BJ (cell line): ENCODE data around the gene ATP2A1. TPM values are rescaled to one million over a fixed set of nuclear protein-coding genes. Genes with fewer than 3 reads are reported as not detected.
A peak's percentile ranks its signal among the peaks of the same experiment; 100 is the strongest.

Experiments used
- CTCF ChIA-PET: fragments of 350-600 bp; formaldehyde crosslinking; extraction: SDS; loops from one replicate; lab custom pipeline; 2021; ENCODE audit warnings: antibody characterized with exemption, inconsistent platforms; lab: Yijun Ruan, JAX
- POLR2A ChIA-PET: fragments of 300-600 bp; sonication (Branson Sonifier 250); formaldehyde crosslinking; extraction: SDS; loops from one replicate; lab custom pipeline; 2021; ENCODE audit warnings: antibody characterized with exemption; lab: Charles Lee
- DNase-seq: peaks from one replicate; pipeline ENCODE4 v3.0.0-alpha.2; 2011; ENCODE audit warnings: low read depth
- H3K27me3 ChIP-seq: 2 replicates; pipeline ENCODE4 v1.6.0; 2011; ENCODE audit warnings: low read length; ENCODE audit not compliant: control insufficient read depth, insufficient read depth
- H3K36me3 ChIP-seq: 2 replicates; pipeline ENCODE4 v1.5.1; 2011; ENCODE audit warnings: low read length; ENCODE audit not compliant: control insufficient read depth, insufficient read depth
- H3K4me3 ChIP-seq: 2 replicates; pipeline ENCODE4 v1.5.1; 2011; ENCODE audit warnings: low read depth, mild to moderate bottlenecking, control low read depth, low read length
- CTCF ChIP-seq: IDR thresholded peaks from 2 replicates; pipeline ENCODE4 v1.5.1; 2011; ENCODE audit warnings: low read depth, mild to moderate bottlenecking, control low read depth, inconsistent platforms, low read length, moderate library complexity; ENCODE audit not compliant: insufficient read depth
- polyA plus RNA-seq: library from polyadenylated mRNA; depleted of rRNA; stranded (reverse); fragments of >200 nt; gene quantifications from 2 replicates; pipeline ENCODE4 v1.2.3, GENCODE V29; 2011

ATP2A1 gene
- polyA plus RNA-seq, 1 experiment: 0.44 TPM

- no peak for DNase-seq
- ChIA-PET CTCF (no interaction called here), POLR2A (interaction anchor here (0.6 kb wide), 1 partner anchor 54 kb away, joined by 3 read pairs; no protein-coding TSS in a partner anchor)
- Histone ChIP-seq H3K4me3 (no peak overlapping the region), H3K27me3 (no peaks in the 10 kb centered on the region), H3K36me3 (peaks cover 17% of the 10 kb centered on the region)
- TF ChIP-seq CTCF: no peak
Observed at GRCh38 chr16:28912558-28912957, 34.3 kb downstream of the ATP2A1 start.

- POLR2A ChIA-PET: no interaction called here
- peaks cover 15% of the 10 kb centered on the region for H3K36me3 ChIP-seq
- TF ChIP-seq CTCF: no peak
- CTCF ChIA-PET: interaction anchor here (0.6 to 0.9 kb wide), 2 partner anchors 9 to 10 kb away, joined by 3 read pairs; partner anchors contain the start of gene RABEP2
- no peaks in the 10 kb centered on the region for H3K27me3 ChIP-seq
- H3K4me3 ChIP-seq: no peak overlapping the region
- no peak for DNase-seq
Observed at GRCh38 chr16:28913946-28914724, 35.8 kb downstream of the ATP2A1 start.

- no peak for TF ChIP-seq CTCF
- H3K4me3 ChIP-seq: no peak overlapping the region
- H3K27me3 ChIP-seq: no peaks in the 10 kb centered on the region
- H3K36me3 ChIP-seq: peaks cover 16% of the 10 kb centered on the region
- DNase-seq: peak; percentile 30
- ChIA-PET POLR2A (no interaction called here), CTCF (interaction anchor here (0.7 to 1.0 kb wide), 2 partner anchors 15 to 30 kb away, joined by 3 to 5 read pairs; no protein-coding TSS in a partner anchor)
Observed at GRCh38 chr16:28915181-28915580, 36.9 kb downstream of the ATP2A1 start.

GRCh38 chr16:28917095-28917494, 38.8 kb downstream of the ATP2A1 start:
- no peak for DNase-seq
- ChIA-PET CTCF (interaction anchor here (0.5 to 1.2 kb wide), 2 partner anchors 30 to 63 kb away, joined by 3 read pairs; no protein-coding TSS in a partner anchor), POLR2A (no interaction called here)
- Histone ChIP-seq H3K36me3 (peaks cover 16% of the 10 kb centered on the region), H3K27me3 (no peaks in the 10 kb centered on the region), H3K4me3 (no peak overlapping the region)
- TF ChIP-seq CTCF: no peak

GRCh38 chr16:28918698-28919097, 40.4 kb downstream of the ATP2A1 start:
- ChIA-PET POLR2A (no interaction called here), CTCF (interaction anchor here (0.5 to 0.9 kb wide), 2 partner anchors 23 to 55 kb away, joined by 3 to 4 read pairs; no protein-coding TSS in a partner anchor)
- H3K36me3 ChIP-seq: peaks cover 12% of the 10 kb centered on the region

More at GRCh38 chr16:28918698-28919097, 40.4 kb downstream of the ATP2A1 start:
- TF ChIP-seq CTCF: no peak
- no peaks in the 10 kb centered on the region for H3K27me3 ChIP-seq
- no peak overlapping the region for H3K4me3 ChIP-seq
- no peak for DNase-seq
